Activated CD8-positive, alpha-beta memory T cell treated with anti-CD3 and anti-CD28 coated beads for 36 hours (primary cell): ENCODE measurements around the gene TAF10. TPM values are rescaled to one million over a fixed set of nuclear protein-coding genes. Genes with fewer than 3 reads are reported as not detected.

Experiments used
- CTCF ChIA-PET: fragments of 350-600 bp; sonication (Branson Sonifier 250); formaldehyde crosslinking; loops from one replicate; lab custom pipeline; 2021; ENCODE audit warnings: antibody characterized with exemption; lab: Charles Lee
- POLR2A ChIA-PET: fragments of 350-600 bp; sonication (Branson Sonifier 250); formaldehyde crosslinking; loops from one replicate; lab custom pipeline; 2021; ENCODE audit warnings: antibody characterized with exemption; lab: Charles Lee
- total RNA-seq, 2 experiments: library from RNA; stranded (reverse); gene quantifications; one replicate each; pipeline ENCODE4 v1.2.3, GENCODE V29; 2021

The TAF10 gene
- total RNA-seq, 2 experiments from 2014 or later, result 163 to 176 TPM

- ChIA-PET CTCF (no interaction called here), POLR2A (no interaction called here)
These were observed 35.3 kb downstream of the TAF10 start for GRCh38 chr11:6576471-6577373.

GRCh38 chr11:6574816-6575715 lies 37.0 kb downstream of the TAF10 start:
- POLR2A ChIA-PET, result interaction anchor here (0.7 kb wide), 1 partner anchor 62 kb away, joined by 3 read pairs; no protein-coding TSS in a partner anchor

GRCh38 chr11:6572215-6572614 lies 39.8 kb downstream of the TAF10 start:
- POLR2A ChIA-PET, result no interaction called here
- CTCF ChIA-PET, result no interaction called here

More at GRCh38 chr11:6574816-6575715, 37.0 kb downstream of the TAF10 start:
- CTCF ChIA-PET, result no interaction called here

- ChIA-PET CTCF (interaction anchor here (0.8 kb wide), 1 partner anchor 11 kb away, joined by 3 read pairs; no protein-coding TSS in a partner anchor), POLR2A (no interaction called here)
These were observed 40.5 kb downstream of the TAF10 start for GRCh38 chr11:6571434-6572008.

GRCh38 chr11:6570691-6571427 lies 41.2 kb downstream of the TAF10 start:
- CTCF ChIA-PET, result interaction anchor here (0.8 kb wide), 1 partner anchor 11 kb away, joined by 3 read pairs; no protein-coding TSS in a partner anchor
- POLR2A ChIA-PET, result no interaction called here

DNA sequence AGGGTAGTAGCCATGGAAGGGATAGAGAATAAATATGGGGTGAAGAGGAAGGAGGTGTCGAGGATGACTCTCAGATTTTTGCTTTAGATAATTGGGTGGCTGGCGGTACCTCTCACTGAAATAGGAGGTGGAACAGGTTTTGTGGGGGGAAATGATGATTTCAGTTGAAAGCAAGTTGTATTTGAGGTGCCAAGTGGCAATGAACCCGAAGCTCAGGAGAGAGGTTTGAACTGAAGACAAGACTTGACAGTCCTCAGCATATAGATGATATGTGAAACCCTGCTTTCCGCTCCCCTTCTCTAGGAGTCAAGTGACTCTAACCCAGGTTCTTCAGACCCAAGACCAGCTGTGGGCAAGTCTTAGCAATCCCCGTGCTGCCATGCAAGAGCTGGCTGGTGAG lies 42.3 kb downstream of the TAF10 start:
- POLR2A ChIA-PET, result no interaction called here
- CTCF ChIA-PET, result no interaction called here

DNA sequence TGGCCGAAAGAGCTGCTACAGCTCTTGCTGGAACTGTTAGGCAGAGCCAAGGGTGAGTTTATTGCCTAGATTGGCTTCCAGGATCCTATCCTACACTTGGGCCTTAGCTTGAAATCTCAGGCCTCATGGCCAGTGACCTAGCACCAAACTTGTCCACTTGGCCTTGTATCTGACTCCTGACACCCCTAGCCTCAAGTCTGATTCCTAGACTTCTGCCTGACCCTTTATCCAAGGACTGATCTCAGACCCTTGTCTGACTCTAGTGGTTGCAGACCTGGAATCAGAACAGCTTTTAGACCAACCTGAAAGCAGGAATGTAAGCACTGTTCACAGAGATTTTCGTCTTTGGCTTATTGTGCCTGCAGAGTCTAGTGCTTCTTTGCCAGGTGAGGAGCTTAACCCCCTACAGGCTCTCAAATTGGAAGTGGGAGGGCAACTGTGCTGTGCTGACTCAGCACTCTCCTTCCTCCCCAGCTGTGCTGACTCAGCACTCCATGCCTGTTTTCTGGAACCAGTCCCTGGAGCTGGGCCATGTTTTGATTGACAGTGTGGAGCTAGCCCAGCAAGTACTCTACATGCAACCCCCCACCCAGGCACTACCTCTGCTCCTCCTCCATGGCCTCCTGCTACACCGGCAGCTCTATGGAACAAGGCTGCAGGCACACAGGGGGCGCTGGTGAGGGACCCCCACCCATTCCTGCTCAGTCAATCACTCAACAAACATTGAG lies 43.7 kb downstream of the TAF10 start:
- ChIA-PET POLR2A (no interaction called here), CTCF (interaction anchor here (0.6 kb wide), 1 partner anchor 69 kb away, joined by 3 read pairs; no protein-coding TSS in a partner anchor)

DNA sequence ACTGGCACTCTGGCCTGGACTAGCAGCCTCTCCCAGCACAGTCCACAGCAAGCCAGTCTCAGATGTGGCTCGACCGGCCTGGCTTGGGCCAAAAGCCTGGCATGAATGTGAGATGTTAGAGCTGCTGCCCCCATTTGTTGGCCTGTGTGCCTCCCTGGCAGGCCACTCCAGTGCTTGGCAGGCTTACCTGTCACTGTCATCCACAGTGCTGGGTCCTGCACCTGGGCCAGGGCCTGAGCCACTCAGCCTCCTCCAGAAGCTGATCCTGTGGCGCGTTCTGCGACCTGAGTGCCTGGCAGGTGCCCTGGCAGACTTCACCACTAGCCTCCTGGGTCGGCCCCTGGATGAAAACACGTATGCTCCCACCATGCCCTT lies 44.7 kb downstream of the TAF10 start:
- CTCF ChIA-PET, result no interaction called here
- POLR2A ChIA-PET, result no interaction called here

- ChIA-PET CTCF (no interaction called here), POLR2A (no interaction called here)
These were observed 45.2 kb downstream of the TAF10 start for GRCh38 chr11:6566704-6567370.

- CTCF ChIA-PET, result interaction anchor here (1.2 kb wide), 1 partner anchor 16 kb away, joined by 3 read pairs; no protein-coding TSS in a partner anchor
These were observed 45.9 kb downstream of the TAF10 start for GRCh38 chr11:6565988-6566703.

GRCh38 chr11:6565325-6565724 lies 46.7 kb downstream of the TAF10 start:
- POLR2A ChIA-PET, result no interaction called here

More at GRCh38 chr11:6565988-6566703, 45.9 kb downstream of the TAF10 start:
- POLR2A ChIA-PET, result no interaction called here

GRCh38 chr11:6563667-6564066 lies 48.3 kb downstream of the TAF10 start:
- POLR2A ChIA-PET, result no interaction called here
- CTCF ChIA-PET, result no interaction called here

More at GRCh38 chr11:6565325-6565724, 46.7 kb downstream of the TAF10 start:
- CTCF ChIA-PET, result interaction anchor here (1.2 kb wide), 1 partner anchor 15 kb away, joined by 3 read pairs; no protein-coding TSS in a partner anchor

DNA sequence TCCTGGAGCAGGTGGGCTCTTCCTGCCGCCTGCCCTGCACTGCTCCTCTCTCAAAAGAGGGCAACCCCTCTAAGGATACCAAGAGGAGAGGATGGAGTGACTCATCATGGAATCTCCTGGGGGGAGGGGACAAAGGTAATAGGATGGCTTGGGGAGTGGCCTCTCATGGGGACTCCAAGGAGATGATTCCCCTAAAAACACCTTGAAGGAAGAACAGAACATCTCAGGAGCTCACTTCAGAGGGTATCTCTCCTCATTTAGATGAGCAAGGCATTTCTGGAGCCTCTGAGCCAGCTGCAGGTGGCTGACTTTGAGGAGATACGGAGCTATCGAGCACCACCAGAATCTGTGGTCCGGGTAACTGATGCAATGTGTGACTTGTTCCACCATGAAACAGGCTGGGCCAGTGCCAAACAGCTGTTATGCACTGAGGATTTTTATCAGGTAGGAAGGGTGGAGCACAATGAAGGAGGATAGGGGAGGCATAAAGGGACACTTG lies 48.8 kb downstream of the TAF10 start:
- ChIA-PET POLR2A (no interaction called here), CTCF (no interaction called here)

DNA sequence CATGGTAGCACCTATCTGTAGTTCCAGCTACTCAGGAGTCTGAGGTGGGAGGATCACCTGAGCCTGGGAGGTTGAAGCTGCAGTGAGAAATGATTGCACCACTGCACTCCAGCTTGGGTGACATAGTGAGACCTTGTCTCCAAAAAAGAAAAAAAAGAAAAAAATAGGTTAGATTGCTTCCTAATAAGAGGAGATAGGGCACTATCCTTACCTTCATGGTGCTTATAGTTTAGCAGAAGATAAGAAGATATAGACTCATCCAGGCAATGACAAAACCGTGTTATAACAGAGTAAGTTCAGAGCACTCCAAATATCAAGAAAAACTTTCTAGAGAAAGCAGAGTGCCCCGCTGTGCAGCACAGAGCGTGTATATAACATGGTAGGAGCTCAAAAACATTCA lies 50.7 kb downstream of the TAF10 start:
- CTCF ChIA-PET, result no interaction called here
- POLR2A ChIA-PET, result no interaction called here
